ENCODE measurements around the gene TRPM6.

GRCh38 chr9:74867483-74867882 is 20.2 kb downstream of the TRPM6 start:
- TF ChIP-seq CTCF (IDR thresholded peaks at IDR 0.05 in 4 of 5, conservative IDR thresholded peaks at IDR 0.05 in 1 of 5) (no peak), POLR2A (IDR thresholded peaks at IDR 0.05) (no peak)

Measured in gastrocnemius medialis (tissue), 4 donors.